Vagina (tissue), 2 donors: ENCODE results near the gene CCL4L2. TPM values are rescaled to one million over a fixed set of nuclear protein-coding genes. Genes with fewer than 3 reads are reported as not detected.
"Not testable (repeated sequence)": the region's sequence is repeated elsewhere in the genome, so short reads cannot be mapped to it uniquely, and the experiment has no call there.

Source experiments
- DNase-seq, 2 donors: peaks; one replicate each; pipeline ENCODE4 v3.0.0-alpha.2; 2017; ENCODE audit errors: extremely low spot score in 2 of 2
- H3K27ac ChIP-seq: fragments of 200-600 bp; sonication (generic); one replicate; pipeline ENCODE4 v1.5.1; 2019
- H3K27me3 ChIP-seq: fragments of 200-600 bp; sonication (generic); one replicate; pipeline ENCODE4 v1.5.1; 2019
- H3K36me3 ChIP-seq, 2 donors: fragments of 200-600 bp; sonication (generic); one replicate each; pipeline ENCODE4 v1.5.1; 2017 to 2019
- H3K4me1 ChIP-seq: fragments of 200-600 bp; sonication (generic); one replicate; pipeline ENCODE4 v1.5.1; 2019
- H3K4me3 ChIP-seq, 2 donors: fragments of 200-600 bp; sonication (generic); 1 replicate in 1 of 2; 2 replicates in 1 of 2; pipeline ENCODE4 v1.5.1; 2016 to 2019
- H3K9me3 ChIP-seq: fragments of 200-600 bp; sonication (generic); one replicate; pipeline ENCODE4 v1.5.1; 2019
- CTCF ChIP-seq, 3 experiments: fragments of 450-650 bp in 2 of 3; fragments of 200-600 bp in 1 of 3; sonication (generic) in 1 of 3; IDR thresholded peaks; one replicate each; pipeline ENCODE4 v1.5.1; 2017 to 2019; ENCODE audit warnings: antibody characterized with exemption in 3 of 3, mild to moderate bottlenecking in 2 of 3, moderate library complexity in 2 of 3
- POLR2A ChIP-seq, 2 donors: fragments of 450-650 bp; IDR thresholded peaks; one replicate each; pipeline ENCODE4 v1.6.1; 2017; ENCODE audit warnings: antibody characterized with exemption in 2 of 2, mild to moderate bottlenecking in 2 of 2, moderate library complexity in 2 of 2
- POLR2AphosphoS5 ChIP-seq, 2 donors: sonication (generic); formaldehyde crosslinking; IDR thresholded peaks; one replicate each; pipeline ENCODE4 v1.9.0; 2017; ENCODE audit warnings: antibody characterized with exemption in 2 of 2, mild to moderate bottlenecking in 2 of 2, low read depth in 1 of 2; ENCODE audit not compliant: insufficient read depth in 1 of 2
- intact Hi-C: fragments of 100-400 bp; cut with DNase I; formaldehyde crosslinking; loops from one replicate; pipeline ENCODE4 v1.15.1; 2023
- total RNA-seq: library from RNA; depleted of rRNA; stranded (reverse); fragments of >200 nt; gene quantifications from one replicate; pipeline ENCODE4 v1.2.3, GENCODE V29; 2016

CCL4L2 gene
- total RNA-seq, result 5.2 TPM

- H3K4me3 ChIP-seq, intact Hi-C loops, H3K27me3 ChIP-seq, H3K4me1 ChIP-seq, H3K9me3 ChIP-seq, H3K36me3 ChIP-seq: not testable (repeated sequence)
- DNase-seq, result peak in 1 of 2 donors; percentile 96
- peak within 1 kb of the TSS; percentile 5 for H3K27ac ChIP-seq
These were observed at the start of gene CCL4L2 for GRCh38 chr17:36210439-36211211. Gene CCL4L2, plus strand, starts transcription at chr17:36211063.

DNA sequence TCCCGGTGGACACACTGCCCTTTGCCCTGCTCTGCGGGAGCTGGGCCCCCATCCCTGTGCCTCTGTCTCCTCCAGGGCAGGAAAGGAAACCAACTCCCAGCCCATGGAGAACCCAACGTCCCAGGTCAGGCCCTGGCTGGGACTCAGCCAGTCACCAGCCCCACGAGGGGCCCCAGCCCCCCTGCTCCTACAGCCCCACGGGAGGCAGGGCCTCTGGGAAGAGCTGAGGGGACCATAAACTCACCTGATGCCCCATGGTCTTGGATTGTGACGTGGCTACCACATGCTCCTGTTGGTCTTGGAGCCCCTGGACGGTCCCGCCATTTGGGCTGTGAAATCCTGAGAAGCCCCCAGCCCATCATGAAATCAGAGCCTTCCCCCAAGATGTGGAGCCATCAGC is 42.0 kb upstream of the CCL4L2 start:
- H3K27me3 ChIP-seq, result not testable (repeated sequence)

DNA sequence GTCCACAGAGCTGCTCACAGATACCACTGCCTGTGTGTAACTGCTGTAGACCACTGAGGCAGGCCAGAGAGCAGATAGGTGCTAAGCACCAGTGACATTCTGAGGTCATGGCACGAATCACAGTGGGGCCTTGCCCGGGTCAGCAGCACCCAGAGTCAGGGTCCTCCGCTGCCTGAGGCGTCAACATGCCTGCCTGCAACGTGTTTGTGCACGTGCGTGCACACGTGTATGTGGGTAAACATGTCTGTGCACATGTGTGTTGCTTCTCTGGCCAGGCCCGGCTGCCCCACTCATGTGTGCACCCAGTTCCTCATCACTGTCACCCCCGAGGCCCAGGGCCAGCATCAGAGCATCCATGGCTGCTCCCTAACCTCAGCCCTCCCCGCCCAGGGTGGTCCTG is 34.3 kb upstream of the CCL4L2 start, which contains the start of gene TBC1D3B:
Gene TBC1D3B, minus strand, starts transcription at position 101 of the 400 bp plus-strand sequence. CDS start 1,586 bp downstream, outside the sequence.
- H3K4me1 ChIP-seq, H3K9me3 ChIP-seq, H3K27ac ChIP-seq, DNase-seq, intact Hi-C loops, H3K36me3 ChIP-seq, H3K27me3 ChIP-seq, H3K4me3 ChIP-seq: not testable (repeated sequence)

More for the DNA sequence above, 42.0 kb upstream of the CCL4L2 start:
- DNase-seq, H3K36me3 ChIP-seq, H3K9me3 ChIP-seq, H3K4me1 ChIP-seq, H3K4me3 ChIP-seq, H3K27ac ChIP-seq, intact Hi-C loops: not testable (repeated sequence)

DNA sequence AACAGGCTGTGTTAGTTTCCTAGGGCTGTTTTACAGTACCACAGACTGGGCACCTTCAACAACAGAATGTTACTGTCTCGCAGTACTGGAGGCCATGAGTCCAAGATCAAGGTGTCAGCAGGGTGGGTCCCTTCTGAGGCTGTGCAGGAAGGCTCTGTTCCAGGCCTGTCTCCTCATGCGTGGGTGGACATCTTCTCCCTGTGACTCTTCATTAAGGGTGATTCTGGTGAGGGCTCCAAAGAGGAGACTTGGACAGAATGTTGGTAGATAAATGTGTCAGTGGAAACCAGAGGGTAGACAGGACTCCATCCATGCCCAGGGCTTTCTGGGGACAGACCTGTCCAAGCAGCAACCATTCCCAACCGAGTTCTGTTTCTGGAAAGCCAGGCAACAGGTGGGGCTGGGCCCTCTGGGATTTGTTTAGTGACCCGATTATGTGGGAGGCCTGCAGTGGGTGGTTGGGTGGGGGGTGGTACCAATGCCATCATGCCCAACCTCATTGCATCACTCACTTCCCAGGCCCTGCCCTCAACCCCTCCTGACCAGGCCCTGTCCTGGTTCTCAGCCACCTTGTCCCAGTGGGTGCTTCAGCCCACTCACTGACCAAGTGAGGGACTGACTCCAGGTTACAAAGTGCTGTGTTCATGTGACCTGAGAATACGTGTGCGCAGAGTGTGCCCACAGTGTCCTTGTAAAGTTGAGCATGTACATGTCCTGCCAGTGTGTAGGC is 29.3 kb upstream of the CCL4L2 start:
- H3K27me3 ChIP-seq, H3K36me3 ChIP-seq, intact Hi-C loops, H3K9me3 ChIP-seq, H3K4me3 ChIP-seq, H3K27ac ChIP-seq, DNase-seq: not testable (repeated sequence)
- peaks cover 24% of the 10 kb centered on the region for H3K4me1 ChIP-seq

- TF ChIP-seq CTCF (IDR thresholded peaks at IDR 0.05) (no peak), POLR2AphosphoS5 (IDR thresholded peaks at IDR 0.05; ENCODE audit: insufficient read depth in 1 of 2, low read depth in 1 of 2) (no peak), POLR2A (IDR thresholded peaks at IDR 0.05) (no peak)
- peak overlapping the region; percentile 65 for H3K27ac ChIP-seq
- peak in 1 of 2 donors; percentile 97 for DNase-seq
These were observed 28.5 kb upstream of the CCL4L2 start for GRCh38 chr17:36182176-36183000.

GRCh38 chr17:36183001-36183971 is 27.6 kb upstream of the CCL4L2 start:
- Histone ChIP-seq H3K36me3 (no peaks in the 10 kb centered on the region), H3K4me3 (peak overlapping the region; percentile 55 to 66), H3K9me3 (no peaks in the 10 kb centered on the region), H3K27ac (peak overlapping the region; percentile 65), H3K4me1 (peaks cover 24% of the 10 kb centered on the region), H3K27me3 (no peaks in the 10 kb centered on the region)
- TF ChIP-seq POLR2A (IDR thresholded peaks at IDR 0.05), result no peak
- no peak for TF ChIP-seq CTCF (IDR thresholded peaks at IDR 0.05)
- TF ChIP-seq POLR2AphosphoS5 (IDR thresholded peaks at IDR 0.05; ENCODE audit: insufficient read depth in 1 of 2, low read depth in 1 of 2), result no peak
- peak in 1 of 2 donors; percentile 97 for DNase-seq
- intact Hi-C loops, result no loop called here

More at GRCh38 chr17:36182176-36183000, 28.5 kb upstream of the CCL4L2 start:
- Histone ChIP-seq H3K9me3 (no peaks in the 10 kb centered on the region), H3K36me3 (no peaks in the 10 kb centered on the region), H3K4me3 (peak overlapping the region; percentile 55 to 66), H3K4me1 (peaks cover 24% of the 10 kb centered on the region), H3K27me3 (no peaks in the 10 kb centered on the region)
- intact Hi-C loops, result no loop called here
